HepG2 (cell line): Measurements from ENCODE around the gene PIP5KL1. TPM values are rescaled to one million over a fixed set of nuclear protein-coding genes. Genes with fewer than 3 reads are reported as not detected.

Experiments
- ARID4A ChIP-seq: sonication (generic); formaldehyde crosslinking; IDR thresholded peaks from 2 replicates; pipeline ENCODE4 v1.5.0; 2020; ENCODE audit warnings: mild to moderate bottlenecking, missing genetic modification reagents, borderline replicate concordance
- CBX5 ChIP-seq: sonication (generic); formaldehyde crosslinking; IDR thresholded peaks from 2 replicates; pipeline ENCODE4 v1.4.0; 2020; ENCODE audit warnings: missing genetic modification reagents, borderline replicate concordance
- GABPB1 ChIP-seq: IDR thresholded peaks from 2 replicates; pipeline ENCODE4 v1.6.1; 2016; ENCODE audit warnings: mild to moderate bottlenecking, missing genetic modification reagents, moderate library complexity, missing compliant biosample characterization
- GLMP ChIP-seq: sonication (generic); formaldehyde crosslinking; IDR thresholded peaks from 2 replicates; pipeline ENCODE4 v1.9.0; 2021; ENCODE audit warnings: missing genetic modification reagents, mild to moderate bottlenecking, borderline replicate concordance
- HDAC2 ChIP-seq: sonication (generic); formaldehyde crosslinking; IDR thresholded peaks from 2 replicates; pipeline ENCODE4 v1.4.0; 2020; ENCODE audit warnings: missing genetic modification reagents
- HNF1B ChIP-seq: sonication (generic); formaldehyde crosslinking; IDR thresholded peaks from 2 replicates; pipeline ENCODE4 v1.5.1; 2020; ENCODE audit warnings: mild to moderate bottlenecking, moderate library complexity, missing genetic modification reagents
- IRF9 ChIP-seq: sonication (generic); formaldehyde crosslinking; IDR thresholded peaks from 2 replicates; pipeline ENCODE4 v1.8.0; 2022; ENCODE audit warnings: missing genetic modification reagents, mild to moderate bottlenecking, borderline replicate concordance
- POGZ ChIP-seq: sonication (generic); formaldehyde crosslinking; IDR thresholded peaks from 2 replicates; pipeline ENCODE4 v1.4.0; 2020; ENCODE audit warnings: mild to moderate bottlenecking, missing genetic modification reagents
- ZBTB33 ChIP-seq: sonication (generic); formaldehyde crosslinking; IDR thresholded peaks from 2 replicates; pipeline ENCODE4 v1.4.0; 2020; ENCODE audit warnings: missing genetic modification reagents
- ZNF12 ChIP-seq: sonication (generic); formaldehyde crosslinking; IDR thresholded peaks from 2 replicates; pipeline ENCODE4 v1.5.0; 2020; ENCODE audit warnings: missing genetic modification reagents
- ZNF362 ChIP-seq: sonication (generic); formaldehyde crosslinking; IDR thresholded peaks from 2 replicates; pipeline ENCODE4 v1.4.0; 2020; ENCODE audit warnings: missing genetic modification reagents, mild to moderate bottlenecking, borderline replicate concordance
- ZNF605 ChIP-seq: sonication (generic); formaldehyde crosslinking; IDR thresholded peaks from 2 replicates; pipeline ENCODE4 v1.8.0; 2022; ENCODE audit warnings: mild to moderate bottlenecking, missing genetic modification reagents
- ZNF619 ChIP-seq: sonication (generic); formaldehyde crosslinking; IDR thresholded peaks from 2 replicates; pipeline ENCODE4 v1.4.0; 2020; ENCODE audit warnings: mild to moderate bottlenecking, missing genetic modification reagents
- ZNF800 ChIP-seq: sonication (generic); formaldehyde crosslinking; IDR thresholded peaks from 2 replicates; pipeline ENCODE4 v1.4.0; 2020; ENCODE audit warnings: missing genetic modification reagents
- polyA plus RNA-seq, 8 experiments: library from polyadenylated mRNA; depleted of rRNA in 3 of 8; stranded (reverse) in 7 of 8; unstranded in 1 of 8; fragments of >200 nt; fragmentation: Illumina TruSeq in 4 of 8; extraction: Trizol in 4 of 8; gene quantifications; 2 replicates each; pipeline versions ENCODE4 v1.2.1 to v1.2.3, GENCODE V29; 2011 to 2016; ENCODE audit warnings: low read depth in 4 of 8, missing spikeins in 1 of 8, mixed read lengths in 1 of 8; ENCODE audit not compliant: insufficient read depth in 1 of 8
- total RNA-seq, 5 experiments: library from RNA; depleted of rRNA; stranded (reverse); fragments of >200 nt; fragmentation: Illumina TruSeq; extraction: Trizol; gene quantifications; 2 replicates each; pipeline ENCODE4 v1.2.3, GENCODE V29; 2016; ENCODE audit warnings: low read depth in 1 of 5

The PIP5KL1 gene
- total and polyA plus RNA-seq, 2 of the 13 experiments (the other 11 are each of a cell fraction or from before 2014, with no cell fraction given): 0.20 to 0.49 TPM

GRCh38 chr9:127943731-127944144, 13.2 kb upstream of the PIP5KL1 start (continued):
- peak; percentile 35; the same call in 1 of the 2 replicates for TF ChIP-seq ARID4A (CRISPR knock-in tag)
- no peak for TF ChIP-seq ZNF619
- no peak; the same call in 1 of the 2 replicates for TF ChIP-seq HNF1B (CRISPR knock-in tag)
- peak; percentile 97 for TF ChIP-seq ZBTB33 (CRISPR knock-in tag)
- 0 out of 2 replicates have a peak, but pooled peaks have one; percentile 22 for TF ChIP-seq ZNF362
- peak; percentile 57 for TF ChIP-seq GABPB1 (CRISPR knock-in tag)
- no peak; the same call in 1 of the 2 replicates for TF ChIP-seq ZNF12 (CRISPR knock-in tag)
- no peak for TF ChIP-seq POGZ (CRISPR knock-in tag)
- no peak for TF ChIP-seq ZNF605 (CRISPR knock-in tag)
- TF ChIP-seq IRF9 (CRISPR knock-in tag): no peak
- TF ChIP-seq ZNF800 (CRISPR knock-in tag): no peak
- no peak for TF ChIP-seq GLMP
- peak; percentile 25; the same call in 1 of the 2 replicates for TF ChIP-seq HDAC2 (CRISPR knock-in tag)
- 0 out of 2 replicates have a peak, but pooled peaks have one; percentile 19 for TF ChIP-seq CBX5 (CRISPR knock-in tag)
